Muscle of leg (tissue), 11 donors: ENCODE data around the gene KDM4B. TPM values are rescaled to one million over a fixed set of nuclear protein-coding genes. Genes with fewer than 3 reads are reported as not detected.

Source experiments
- DNase-seq: peaks from one replicate; pipeline ENCODE4 v3.0.0; 2013
- H3K27ac ChIP-seq: one replicate; pipeline ENCODE4 v1.5.1; 2013; ENCODE audit warnings: mild to moderate bottlenecking, low read length, control low read depth
- H3K27me3 ChIP-seq: one replicate; pipeline ENCODE4 v1.6.1; 2013; ENCODE audit warnings: low read length; ENCODE audit not compliant: control insufficient read depth, insufficient read depth
- H3K36me3 ChIP-seq: one replicate; pipeline ENCODE4 v1.6.1; 2013; ENCODE audit warnings: low read length; ENCODE audit not compliant: control insufficient read depth, insufficient read depth
- H3K4me1 ChIP-seq: one replicate; pipeline ENCODE4 v1.6.1; 2013; ENCODE audit warnings: low read length; ENCODE audit not compliant: control insufficient read depth, insufficient read depth
- H3K4me3 ChIP-seq: one replicate; pipeline ENCODE4 v1.5.1; 2013; ENCODE audit warnings: low read length, control low read depth
- H3K9me3 ChIP-seq: replicated peaks from 2 replicates; pipeline ENCODE4 v1.6.1; 2013; ENCODE audit warnings: low read depth, low read length; ENCODE audit not compliant: control insufficient read depth
- WGBS: methylation state at CpG from one replicate; pipeline ENCODE4 v1.1.5; 2013; ENCODE audit warnings: missing lambda C conversion rate; ENCODE audit not compliant: insufficient coverage; 5-methylcytosine and 5-hydroxymethylcytosine counted together
- polyA plus RNA-seq, 8 donors: library from polyadenylated mRNA; unstranded; fragments of 120-200 nt; gene quantifications; one replicate each; pipeline versions ENCODE4 v1.2.1 to v1.2.3, GENCODE V29; 2013; ENCODE audit warnings: inconsistent platforms in 1 of 8, low replicate concordance in 1 of 8; ENCODE audit not compliant: insufficient read length in 8 of 8, insufficient read depth in 1 of 8
- total RNA-seq: library from RNA; stranded (reverse); fragments of 120-200 nt; gene quantifications from one replicate; pipeline ENCODE4 v1.2.4, GENCODE V29; 2013

KDM4B gene
- total and polyA plus RNA-seq, 9 donors, result 8.1 to 22.3 (median 21.1) TPM

- Histone ChIP-seq H3K27me3 (no peaks in the 10 kb centered on the region), H3K9me3 (no peaks in the 10 kb centered on the region), H3K4me1 (peaks cover 12% of the 10 kb centered on the region), H3K4me3 (no peak overlapping the region), H3K27ac (no peak overlapping the region), H3K36me3 (peaks cover 7% of the 10 kb centered on the region)
- WGBS, result 100% methylated on average over 1 of the region's 6 CpGs
- DNase-seq, result no peak
These were observed 3.9 kb upstream of the KDM4B start for GRCh38 chr19:4965061-4965460.

- no peak overlapping the region for H3K4me3 ChIP-seq
- H3K4me1 ChIP-seq, result peaks cover 27% of the 10 kb centered on the region
- no peaks in the 10 kb centered on the region for H3K27me3 ChIP-seq
- DNase-seq, result no peak
- H3K36me3 ChIP-seq, result peaks cover 6% of the 10 kb centered on the region
- no peak overlapping the region for H3K27ac ChIP-seq
- WGBS, result 78% methylated on average over 5 of the region's 6 CpGs
- no peaks in the 10 kb centered on the region for H3K9me3 ChIP-seq
These were observed 2.3 kb upstream of the KDM4B start for GRCh38 chr19:4966591-4966990.

GRCh38 chr19:4967738-4968461, 1.0 kb upstream of the KDM4B start:
- Histone ChIP-seq H3K27ac (peak overlapping the region; percentile 85), H3K4me3 (peak overlapping the region; percentile 50), H3K27me3 (no peaks in the 10 kb centered on the region), H3K36me3 (no peaks in the 10 kb centered on the region), H3K4me1 (peaks cover 36% of the 10 kb centered on the region), H3K9me3 (no peaks in the 10 kb centered on the region)
- WGBS, result 67% methylated on average over 8 of the region's 16 CpGs
- no peak for DNase-seq

- H3K4me3 ChIP-seq, result peak overlapping the region; percentile 60
- no peak for DNase-seq
- H3K9me3 ChIP-seq, result no peaks in the 10 kb centered on the region
- H3K4me1 ChIP-seq, result peaks cover 36% of the 10 kb centered on the region
- no peaks in the 10 kb centered on the region for H3K27me3 ChIP-seq
- H3K36me3 ChIP-seq, result no peaks in the 10 kb centered on the region
- H3K27ac ChIP-seq, result no peak overlapping the region
- WGBS, result under 1% methylated on average over 40 of the region's 54 CpGs
These were observed 419 bp downstream of the KDM4B start for GRCh38 chr19:4969292-4969771.

GRCh38 chr19:4969772-4970531, 1.0 kb downstream of the KDM4B start:
- H3K27ac ChIP-seq, result peak overlapping the region; percentile 47
- no peaks in the 10 kb centered on the region for H3K27me3 ChIP-seq
- no peaks in the 10 kb centered on the region for H3K9me3 ChIP-seq
- 5% methylated on average over 16 of the region's 25 CpGs for WGBS
- peak overlapping the region; percentile 60 for H3K4me3 ChIP-seq
- H3K36me3 ChIP-seq, result no peaks in the 10 kb centered on the region
- peaks cover 39% of the 10 kb centered on the region for H3K4me1 ChIP-seq
- peak; percentile 48 for DNase-seq

- Histone ChIP-seq H3K36me3 (no peaks in the 10 kb centered on the region), H3K4me3 (peak overlapping the region; percentile 60), H3K27ac (peak overlapping the region; percentile 47), H3K9me3 (no peaks in the 10 kb centered on the region), H3K27me3 (no peaks in the 10 kb centered on the region), H3K4me1 (peaks cover 40% of the 10 kb centered on the region)
- DNase-seq, result no peak
- WGBS, result 7% methylated on average over 19 of the region's 31 CpGs
These were observed 1.9 kb downstream of the KDM4B start for GRCh38 chr19:4970558-4971423.

- no peaks in the 10 kb centered on the region for H3K9me3 ChIP-seq
- 36% methylated on average over 10 of the region's 10 CpGs for WGBS
- no peaks in the 10 kb centered on the region for H3K27me3 ChIP-seq
- H3K36me3 ChIP-seq, result no peaks in the 10 kb centered on the region
- H3K4me3 ChIP-seq, result no peak overlapping the region
- peaks cover 40% of the 10 kb centered on the region for H3K4me1 ChIP-seq
- no peak overlapping the region for H3K27ac ChIP-seq
- DNase-seq, result no peak
These were observed 2.5 kb downstream of the KDM4B start for GRCh38 chr19:4971424-4971793.

GRCh38 chr19:4971816-4972495, 3.0 kb downstream of the KDM4B start:
- Histone ChIP-seq H3K9me3 (no peaks in the 10 kb centered on the region), H3K4me3 (no peak overlapping the region), H3K4me1 (peaks cover 45% of the 10 kb centered on the region), H3K27me3 (no peaks in the 10 kb centered on the region), H3K27ac (no peak overlapping the region), H3K36me3 (no peaks in the 10 kb centered on the region)
- DNase-seq, result no peak
- WGBS, result 77% methylated on average over 13 of the region's 19 CpGs

GRCh38 chr19:4972509-4973230, 3.8 kb downstream of the KDM4B start:
- Histone ChIP-seq H3K4me1 (peaks cover 52% of the 10 kb centered on the region), H3K27me3 (no peaks in the 10 kb centered on the region), H3K36me3 (peaks cover 3% of the 10 kb centered on the region), H3K4me3 (no peak overlapping the region), H3K9me3 (no peaks in the 10 kb centered on the region), H3K27ac (no peak overlapping the region)
- WGBS, result 88% methylated on average over 10 of the region's 12 CpGs
- DNase-seq, result no peak
